ENCODE data around the gene ARHGEF28.

DNA sequence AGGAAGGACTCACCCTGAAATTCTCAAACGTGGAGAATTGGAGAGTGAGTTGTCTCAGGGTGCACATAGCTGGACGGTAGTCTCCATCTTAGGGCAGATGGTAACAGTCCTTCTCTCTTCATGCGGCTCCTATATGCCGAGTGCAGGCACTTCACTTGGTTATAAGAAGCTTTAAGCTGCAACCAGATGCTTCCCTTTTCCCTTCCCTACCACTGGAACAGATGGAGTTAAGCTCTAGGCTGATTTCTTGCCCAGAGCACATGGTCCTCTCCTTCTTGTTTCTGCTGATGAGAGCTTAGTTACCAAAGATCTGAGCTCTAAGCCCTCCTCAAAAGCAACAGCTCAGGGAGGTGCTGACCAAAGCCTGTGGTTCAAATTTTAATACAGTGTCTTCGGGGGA is 355.7 kb downstream of the ARHGEF28 start:
- TF ChIP-seq CSDC2 (CRISPR knock-in tag; IDR thresholded peaks at IDR 0.05) (no peak), GLIS3 (CRISPR knock-in tag; IDR thresholded peaks at IDR 0.05) (no peak), ARNTL (CRISPR knock-in tag; IDR thresholded peaks at IDR 0.05; ENCODE audit: borderline replicate concordance, low read depth) (no peak), BACH2 (CRISPR knock-in tag; IDR thresholded peaks at IDR 0.05; ENCODE audit: borderline replicate concordance) (no peak), SNAI2 (CRISPR knock-in tag; IDR thresholded peaks at IDR 0.05) (no peak), ZNF565 (CRISPR knock-in tag; conservative IDR thresholded peaks at IDR 0.05; ENCODE audit: low read depth) (no peak), PATZ1 (CRISPR knock-in tag; IDR thresholded peaks at IDR 0.05; ENCODE audit: borderline replicate concordance) (no peak), ESRRG (CRISPR knock-in tag; IDR thresholded peaks at IDR 0.05) (no peak), RARB (CRISPR knock-in tag; IDR thresholded peaks at IDR 0.05) (no peak), ZFP3 (CRISPR knock-in tag; IDR thresholded peaks at IDR 0.05) (no peak), ZFP30 (CRISPR knock-in tag; IDR thresholded peaks at IDR 0.05) (no peak), PPARA (CRISPR knock-in tag; IDR thresholded peaks at IDR 0.05; ENCODE audit: borderline replicate concordance) (no peak), TCF4 (CRISPR knock-in tag; IDR thresholded peaks at IDR 0.05; ENCODE audit: borderline replicate concordance) (no peak)
- TF ChIP-seq, protein P1, sequence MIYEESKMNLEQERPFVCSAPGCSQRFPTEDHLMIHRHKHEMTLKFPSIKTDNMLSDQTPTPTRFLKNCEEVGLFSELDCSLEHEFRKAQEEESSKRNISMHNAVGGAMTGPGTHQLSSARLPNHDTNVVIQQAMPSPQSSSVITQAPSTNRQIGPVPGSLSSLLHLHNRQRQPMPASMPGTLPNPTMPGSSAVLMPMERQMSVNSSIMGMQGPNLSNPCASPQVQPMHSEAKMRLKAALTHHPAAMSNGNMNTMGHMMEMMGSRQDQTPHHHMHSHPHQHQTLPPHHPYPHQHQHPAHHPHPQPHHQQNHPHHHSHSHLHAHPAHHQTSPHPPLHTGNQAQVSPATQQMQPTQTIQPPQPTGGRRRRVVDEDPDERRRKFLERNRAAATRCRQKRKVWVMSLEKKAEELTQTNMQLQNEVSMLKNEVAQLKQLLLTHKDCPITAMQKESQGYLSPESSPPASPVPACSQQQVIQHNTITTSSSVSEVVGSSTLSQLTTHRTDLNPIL (CRISPR knock-in tag; IDR thresholded peaks at IDR 0.05; ENCODE audit: low read depth) = no peak
